HepG2 (cell line): ENCODE data around the gene SMIM1. TPM values are rescaled to one million over a fixed set of nuclear protein-coding genes. Genes with fewer than 3 reads are reported as not detected.
A peak's percentile ranks its signal among the peaks of the same experiment; 100 is the strongest.

Source experiments
- ARNT ChIP-seq: fragments of 450-650 bp; IDR thresholded peaks from 2 replicates; pipeline ENCODE4 v1.6.1; 2017
- BATF2 ChIP-seq: sonication (generic); formaldehyde crosslinking; IDR thresholded peaks from 2 replicates; pipeline ENCODE4 v1.8.0; 2022; ENCODE audit warnings: mild to moderate bottlenecking, missing genetic modification reagents, moderate library complexity
- FOXA1 ChIP-seq, 2 experiments: fragments of 450-650 bp in 1 of 2; sonication (generic) in 1 of 2; formaldehyde crosslinking in 1 of 2; IDR thresholded peaks; 2 replicates each; pipeline versions ENCODE4 v1.4.0 to v1.6.1; 2016 to 2020; ENCODE audit warnings: missing genetic modification reagents in 1 of 2
- FOXM1 ChIP-seq: sonication (generic); formaldehyde crosslinking; IDR thresholded peaks from 2 replicates; pipeline ENCODE4 v1.5.0; 2020; ENCODE audit warnings: missing genetic modification reagents
- GLI4 ChIP-seq: sonication (generic); formaldehyde crosslinking; IDR thresholded peaks from 2 replicates; pipeline ENCODE4 v1.5.1; 2020; ENCODE audit warnings: missing genetic modification reagents, mild to moderate bottlenecking, moderate library complexity, borderline replicate concordance
- HNF4G ChIP-seq, 2 experiments: sonication (generic) in 1 of 2; formaldehyde crosslinking in 1 of 2; IDR thresholded peaks; 2 replicates each; pipeline versions ENCODE4 v1.4.0 to v1.6.1; 2011 to 2020; ENCODE audit warnings: borderline replicate concordance in 2 of 2, low read depth in 2 of 2, mild to moderate bottlenecking in 2 of 2, low read length in 1 of 2, missing genetic modification reagents in 1 of 2, moderate library complexity in 1 of 2
- KDM4B ChIP-seq: sonication (generic); formaldehyde crosslinking; IDR thresholded peaks from 2 replicates; pipeline ENCODE4 v1.4.0; 2020; ENCODE audit warnings: missing genetic modification reagents
- NR2F6 ChIP-seq, 2 experiments: IDR thresholded peaks; 2 replicates each; pipeline ENCODE4 v1.6.1; 2016; ENCODE audit warnings: antibody characterized with exemption in 1 of 2, mild to moderate bottlenecking in 1 of 2
- REPIN1 ChIP-seq: sonication (generic); formaldehyde crosslinking; IDR thresholded peaks from 2 replicates; pipeline ENCODE4 v1.8.0; 2022; ENCODE audit warnings: missing genetic modification reagents, low read depth, mild to moderate bottlenecking, borderline replicate concordance
- SAFB2 ChIP-seq: sonication (generic); formaldehyde crosslinking; IDR thresholded peaks from 2 replicates; pipeline ENCODE4 v1.5.1; 2020; ENCODE audit warnings: missing genetic modification reagents, low read depth, mild to moderate bottlenecking, borderline replicate concordance
- STAG1 ChIP-seq: sonication (generic); formaldehyde crosslinking; IDR thresholded peaks from 2 replicates; pipeline ENCODE4 v1.4.0; 2020; ENCODE audit warnings: missing genetic modification reagents
- TAF1 ChIP-seq: sonication (generic); formaldehyde crosslinking; IDR thresholded peaks from 2 replicates; pipeline ENCODE4 v1.4.0; 2020; ENCODE audit warnings: missing genetic modification reagents
- THAP9 ChIP-seq: sonication (generic); formaldehyde crosslinking; IDR thresholded peaks from 2 replicates; pipeline ENCODE4; 2020; ENCODE audit warnings: missing genetic modification reagents, mild to moderate bottlenecking, borderline replicate concordance
- ZBTB34 ChIP-seq: sonication (generic); formaldehyde crosslinking; IDR thresholded peaks from 2 replicates; pipeline ENCODE4 v1.8.0; 2022; ENCODE audit warnings: mild to moderate bottlenecking, missing genetic modification reagents
- ZNF281 ChIP-seq: sonication (generic); formaldehyde crosslinking; IDR thresholded peaks from 2 replicates; pipeline ENCODE4 v1.4.0; 2020; ENCODE audit warnings: missing genetic modification reagents, borderline replicate concordance
- ZNF513 ChIP-seq: sonication (generic); formaldehyde crosslinking; conservative IDR thresholded peaks from 2 replicates; pipeline ENCODE4 v1.5.0; 2020; ENCODE audit warnings: missing genetic modification reagents
- ZNF549 ChIP-seq: sonication (generic); formaldehyde crosslinking; IDR thresholded peaks from 2 replicates; pipeline ENCODE4 v1.5.0; 2020; ENCODE audit warnings: missing genetic modification reagents
- ZNF605 ChIP-seq: sonication (generic); formaldehyde crosslinking; IDR thresholded peaks from 2 replicates; pipeline ENCODE4 v1.8.0; 2022; ENCODE audit warnings: mild to moderate bottlenecking, missing genetic modification reagents
- ZSCAN25 ChIP-seq: sonication (generic); formaldehyde crosslinking; IDR thresholded peaks from 2 replicates; pipeline ENCODE4 v1.8.0; 2022; ENCODE audit warnings: mild to moderate bottlenecking, missing genetic modification reagents
- polyA plus RNA-seq, 8 experiments: library from polyadenylated mRNA; depleted of rRNA in 3 of 8; stranded (reverse) in 7 of 8; unstranded in 1 of 8; fragments of >200 nt; fragmentation: Illumina TruSeq in 4 of 8; extraction: Trizol in 4 of 8; gene quantifications; 2 replicates each; pipeline versions ENCODE4 v1.2.1 to v1.2.3, GENCODE V29; 2011 to 2016; ENCODE audit warnings: low read depth in 4 of 8, missing spikeins in 1 of 8, mixed read lengths in 1 of 8; ENCODE audit not compliant: insufficient read depth in 1 of 8
- total RNA-seq, 5 experiments: library from RNA; depleted of rRNA; stranded (reverse); fragments of >200 nt; fragmentation: Illumina TruSeq; extraction: Trizol; gene quantifications; 2 replicates each; pipeline ENCODE4 v1.2.3, GENCODE V29; 2016; ENCODE audit warnings: low read depth in 1 of 5

The SMIM1 gene
- total and polyA plus RNA-seq, 2 of the 13 experiments (the other 11 are each of a cell fraction or from before 2014, with no cell fraction given), result 12.4 to 56.3 TPM

GRCh38 chr1:3774276-3774945 is 1.9 kb downstream of the SMIM1 start (continued):
- TF ChIP-seq ZNF513 (CRISPR knock-in tag) (no peak), STAG1 (no peak), REPIN1 (CRISPR knock-in tag) (no peak; the same call in 1 of the 2 replicates), ZSCAN25 (CRISPR knock-in tag) (0 out of 2 replicates have a peak, but pooled peaks have one; percentile 20), KDM4B (no peak), ZBTB34 (0 out of 2 replicates have a peak, but pooled peaks have one; percentile 37), ZNF281 (CRISPR knock-in tag) (0 out of 2 replicates have a peak, but pooled peaks have one; percentile 59), ARNT (no peak), HNF4G (IDR thresholded peaks at IDR 0.05; ENCODE audit: borderline replicate concordance, low read depth, low read length) (no peak), HNF4G (CRISPR knock-in tag; IDR thresholded peaks at IDR 0.05; ENCODE audit: borderline replicate concordance, low read depth) (no peak), SAFB2 (CRISPR knock-in tag) (no peak), THAP9 (CRISPR knock-in tag) (no peak), FOXM1 (CRISPR knock-in tag) (no peak), ZNF549 (no peak), NR2F6 (IDR thresholded peaks at IDR 0.05) (peak; percentile 42; the same call in 1 of the 2 replicates), NR2F6 (CRISPR knock-in tag; IDR thresholded peaks at IDR 0.05) (no peak), GLI4 (no peak), BATF2 (CRISPR knock-in tag) (no peak), FOXA1 (IDR thresholded peaks at IDR 0.05) (no peak), FOXA1 (CRISPR knock-in tag; IDR thresholded peaks at IDR 0.05) (peak; percentile 41), ZNF605 (CRISPR knock-in tag) (no peak), TAF1 (CRISPR knock-in tag) (no peak)
